ENCODE measurements around the gene TRAP1. TPM values are rescaled to one million over a fixed set of nuclear protein-coding genes. Genes with fewer than 3 reads are reported as not detected.

Gene TRAP1
- total RNA-seq, 4 donors from 2014 or later, result 31.8 to 231 (median 57.1) TPM

DNA sequence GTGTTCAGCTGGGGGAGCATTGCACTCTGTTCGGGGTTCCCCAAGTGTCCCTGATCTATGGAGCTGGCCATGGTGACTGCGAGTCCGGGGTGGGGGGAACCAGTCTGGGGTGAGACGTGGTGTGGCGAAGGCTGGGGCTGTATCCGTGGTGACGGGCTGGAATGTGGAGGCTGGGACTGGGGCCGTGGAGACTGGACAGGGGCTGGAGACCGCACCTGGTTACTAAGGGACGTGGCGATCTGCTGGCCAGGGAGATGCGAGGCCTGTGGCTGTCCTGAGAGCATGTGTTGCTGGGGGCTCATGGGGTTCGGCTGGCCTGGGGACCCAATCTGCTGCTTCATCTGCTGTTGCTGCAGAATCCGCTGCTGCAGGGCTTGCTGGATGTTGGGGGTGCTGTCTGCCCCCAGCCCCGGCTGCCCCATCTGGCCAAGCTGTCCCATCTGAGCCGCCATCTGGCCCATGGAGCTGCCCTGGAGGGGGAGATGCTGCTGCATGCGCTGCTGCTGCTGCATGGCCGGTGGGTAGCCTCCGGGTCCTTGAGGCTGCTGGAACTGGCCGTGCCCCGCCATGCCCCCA, 10.6 kb upstream of the TRAP1 start:
- no peak for DNase-seq
- Histone ChIP-seq H3K9me3 (no peaks in the 10 kb centered on the region), H3K27ac (no peak overlapping the region), H3K4me1 (no peaks in the 10 kb centered on the region), H3K4me3 (no peak overlapping the region), H3K36me3 (peaks cover 0 to 49% (median 22%) of the 10 kb centered on the region in 4 donors), H3K27me3 (no peaks in the 10 kb centered on the region)
- WGBS, 2 donors (ENCODE audit: low coverage in 1 of 2), result 97% methylated on average over 17 of the region's 21 CpGs; no CpG with 5 or more reads in 1 of the 2 donors
- TF ChIP-seq EP300 (IDR thresholded peaks at IDR 0.05; ENCODE audit: low read depth) (no peak), POLR2AphosphoS5 (IDR thresholded peaks at IDR 0.05) (no peak), POLR2A (IDR thresholded peaks at IDR 0.05) (no peak)
- TF ChIP-seq, protein P1, sequence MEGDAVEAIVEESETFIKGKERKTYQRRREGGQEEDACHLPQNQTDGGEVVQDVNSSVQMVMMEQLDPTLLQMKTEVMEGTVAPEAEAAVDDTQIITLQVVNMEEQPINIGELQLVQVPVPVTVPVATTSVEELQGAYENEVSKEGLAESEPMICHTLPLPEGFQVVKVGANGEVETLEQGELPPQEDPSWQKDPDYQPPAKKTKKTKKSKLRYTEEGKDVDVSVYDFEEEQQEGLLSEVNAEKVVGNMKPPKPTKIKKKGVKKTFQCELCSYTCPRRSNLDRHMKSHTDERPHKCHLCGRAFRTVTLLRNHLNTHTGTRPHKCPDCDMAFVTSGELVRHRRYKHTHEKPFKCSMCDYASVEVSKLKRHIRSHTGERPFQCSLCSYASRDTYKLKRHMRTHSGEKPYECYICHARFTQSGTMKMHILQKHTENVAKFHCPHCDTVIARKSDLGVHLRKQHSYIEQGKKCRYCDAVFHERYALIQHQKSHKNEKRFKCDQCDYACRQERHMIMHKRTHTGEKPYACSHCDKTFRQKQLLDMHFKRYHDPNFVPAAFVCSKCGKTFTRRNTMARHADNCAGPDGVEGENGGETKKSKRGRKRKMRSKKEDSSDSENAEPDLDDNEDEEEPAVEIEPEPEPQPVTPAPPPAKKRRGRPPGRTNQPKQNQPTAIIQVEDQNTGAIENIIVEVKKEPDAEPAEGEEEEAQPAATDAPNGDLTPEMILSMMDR (IDR thresholded peaks at IDR 0.05), result no peak
- intact Hi-C loops (cut with DNase I; ENCODE audit: low total_unique reads), result no loop called here
- in situ Hi-C loops (cut with MboI; ENCODE audit: low pct_ligation_motif_present in 1 of 4, low pct_unique_long_range_greater_than_20kb in 1 of 4, low sequenced_read_pairs in 3 of 4), result no loop called here

DNA sequence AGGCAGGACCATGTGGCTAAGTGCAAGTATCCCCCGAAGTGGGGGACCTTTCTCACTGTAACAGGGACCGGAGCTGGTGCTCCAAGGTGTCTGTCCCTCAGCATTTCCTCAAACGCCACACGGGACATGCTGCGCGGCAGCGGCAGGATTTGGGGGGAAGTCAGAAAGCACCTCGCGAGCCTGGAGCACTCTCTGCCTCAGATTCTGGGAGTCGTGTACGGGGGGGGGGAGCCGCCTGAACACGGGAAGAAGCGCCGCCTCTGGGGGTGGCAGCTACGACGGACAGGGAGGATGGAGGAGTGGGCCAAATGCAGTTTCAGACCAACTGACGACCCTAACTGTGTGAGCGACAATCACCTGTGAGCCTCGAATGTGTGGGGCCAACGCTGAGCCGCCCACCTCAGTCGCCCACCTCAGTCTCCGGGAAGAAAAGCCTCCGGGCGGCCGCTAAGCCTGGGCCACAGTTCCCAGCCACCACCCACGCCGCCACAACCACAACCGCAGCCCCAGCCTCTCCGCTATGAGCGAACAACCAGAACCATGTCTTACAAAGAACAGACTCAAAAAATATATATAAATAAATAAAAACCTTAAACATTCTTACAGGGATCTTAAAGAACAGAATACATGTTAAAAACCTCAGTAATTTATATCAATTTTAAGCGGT, 8.8 kb upstream of the TRAP1 start:
- H3K4me3 ChIP-seq, result no peak overlapping the region
- H3K27me3 ChIP-seq, result no peaks in the 10 kb centered on the region
- no peak overlapping the region for H3K27ac ChIP-seq
- H3K4me1 ChIP-seq, result no peaks in the 10 kb centered on the region
- intact Hi-C loops (cut with DNase I; ENCODE audit: low total_unique reads), result no loop called here
- no peaks in the 10 kb centered on the region for H3K9me3 ChIP-seq
- peaks cover 0 to 35% (median 17%) of the 10 kb centered on the region in 4 donors for H3K36me3 ChIP-seq
- TF ChIP-seq POLR2AphosphoS5 (IDR thresholded peaks at IDR 0.05) (no peak), POLR2A (IDR thresholded peaks at IDR 0.05) (no peak)
- no peak for DNase-seq
- in situ Hi-C loops (cut with MboI; ENCODE audit: low pct_ligation_motif_present in 1 of 4, low pct_unique_long_range_greater_than_20kb in 1 of 4, low sequenced_read_pairs in 3 of 4), result no loop called here
- WGBS, 2 donors (ENCODE audit: low coverage in 1 of 2), result 90 to 91% methylated on average over 2 to 32 of the region's 33 CpGs

DNA sequence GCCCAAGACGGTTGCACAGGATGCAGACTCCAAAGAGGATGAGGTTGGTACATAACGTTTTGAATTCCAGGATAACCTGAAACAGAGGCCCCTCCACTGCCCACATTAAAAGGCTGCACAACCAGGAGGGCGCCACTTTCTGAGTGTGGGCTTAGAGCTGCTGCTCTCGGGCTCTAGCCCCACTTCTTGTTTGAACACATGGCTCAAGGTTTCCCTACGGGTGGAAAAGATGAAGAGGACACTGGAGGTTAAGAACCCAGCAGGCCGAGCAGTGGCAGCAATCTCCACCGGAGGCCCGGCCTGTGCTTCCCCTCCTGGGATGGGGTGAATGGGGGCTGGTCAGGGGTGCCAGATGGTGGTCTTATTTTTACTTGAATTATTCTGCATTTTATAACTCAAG, 8.0 kb upstream of the TRAP1 start:
- H3K4me3 ChIP-seq, result no peak overlapping the region
- no peaks in the 10 kb centered on the region for H3K27me3 ChIP-seq
- 81 to 82% methylated on average over 7 to 8 of the region's 8 CpGs for WGBS, 2 donors (ENCODE audit: low coverage in 1 of 2)
- H3K27ac ChIP-seq, result no peak overlapping the region
- peaks cover 0 to 26% (median 13%) of the 10 kb centered on the region in 4 donors for H3K36me3 ChIP-seq
- TF ChIP-seq POLR2AphosphoS5 (IDR thresholded peaks at IDR 0.05), result no peak
- TF ChIP-seq EP300 (IDR thresholded peaks at IDR 0.05; ENCODE audit: low read depth), result no peak
- TF ChIP-seq, protein P1 (IDR thresholded peaks at IDR 0.05), result no peak
- TF ChIP-seq POLR2A (IDR thresholded peaks at IDR 0.05), result no peak
- no peaks in the 10 kb centered on the region for H3K9me3 ChIP-seq
- H3K4me1 ChIP-seq, result no peaks in the 10 kb centered on the region
- intact Hi-C loops (cut with DNase I; ENCODE audit: low total_unique reads) (no loop called here), in situ Hi-C loops (cut with MboI; ENCODE audit: low pct_ligation_motif_present in 1 of 4, low pct_unique_long_range_greater_than_20kb in 1 of 4, low sequenced_read_pairs in 3 of 4) (no loop called here)
- no peak for DNase-seq

DNA sequence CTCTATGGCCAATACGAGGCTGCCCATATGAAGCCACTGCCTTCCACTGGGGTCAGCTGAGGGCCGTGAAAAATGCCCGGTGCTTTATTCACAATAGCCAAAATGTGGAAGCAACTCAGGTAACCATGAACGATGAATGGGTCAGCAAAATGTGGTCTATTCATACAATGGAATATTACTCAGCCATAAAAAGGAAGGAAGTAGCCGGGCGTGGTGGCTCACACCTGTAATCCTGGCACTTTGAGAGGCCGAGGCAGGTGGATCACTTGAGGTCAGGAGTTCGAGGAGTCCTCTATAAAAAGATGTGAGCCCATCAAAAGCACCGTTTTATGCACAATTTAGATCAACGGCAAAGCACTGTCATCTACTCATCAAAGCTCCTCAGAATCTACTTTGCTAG, 5.2 kb upstream of the TRAP1 start:
- in situ Hi-C loops (cut with MboI; ENCODE audit: low pct_ligation_motif_present in 1 of 4, low pct_unique_long_range_greater_than_20kb in 1 of 4, low sequenced_read_pairs in 3 of 4), result no loop called here
- TF ChIP-seq POLR2AphosphoS5 (IDR thresholded peaks at IDR 0.05), result no peak
- peaks cover 2 to 9% (median 6%) of the 10 kb centered on the region in 4 donors for H3K4me1 ChIP-seq
- no peaks in the 10 kb centered on the region for H3K27me3 ChIP-seq
- intact Hi-C loops (cut with DNase I; ENCODE audit: low total_unique reads), result no loop called here
- no peak overlapping the region for H3K4me3 ChIP-seq
- H3K36me3 ChIP-seq, result peaks cover 0 to 1% (median 0%) of the 10 kb centered on the region in 4 donors
- no peak for DNase-seq
- no peak overlapping the region for H3K27ac ChIP-seq
- no peaks in the 10 kb centered on the region for H3K9me3 ChIP-seq
- 73% methylated on average over 7 to 10 of the region's 10 CpGs for WGBS, 2 donors (ENCODE audit: low coverage in 1 of 2)

DNA sequence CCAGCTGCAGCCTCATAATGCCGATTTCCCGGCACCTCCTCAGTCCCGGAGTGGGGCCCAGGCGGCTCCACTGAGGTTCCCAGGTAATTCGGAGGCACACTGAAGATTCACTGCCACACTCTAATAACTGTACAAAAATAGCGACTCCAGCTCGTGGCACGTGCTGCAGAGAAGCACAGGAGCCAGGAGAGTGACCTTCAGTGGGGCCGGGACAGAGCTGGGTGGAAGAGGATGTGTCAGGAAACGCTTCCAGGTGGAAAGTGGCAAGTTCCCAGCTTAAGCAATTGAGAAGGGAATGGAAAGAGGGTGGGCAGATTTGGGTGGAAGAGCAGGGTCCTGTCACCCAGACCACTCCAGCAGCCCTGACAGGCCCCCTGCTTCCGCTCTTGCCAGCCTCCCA, 3.1 kb upstream of the TRAP1 start:
- Histone ChIP-seq H3K9me3 (no peaks in the 10 kb centered on the region), H3K4me3 (no peak overlapping the region), H3K27me3 (no peaks in the 10 kb centered on the region), H3K27ac (no peak overlapping the region), H3K4me1 (peaks cover 5 to 23% (median 13%) of the 10 kb centered on the region in 4 donors), H3K36me3 (no peaks in the 10 kb centered on the region)
- whole genome bisulfite sequencing, 2 donors (ENCODE audit: low coverage in 1 of 2), result 73 to 92% methylated on average over 6 to 11 of the region's 11 CpGs
- in situ Hi-C loops (cut with MboI; ENCODE audit: low pct_ligation_motif_present in 1 of 4, low pct_unique_long_range_greater_than_20kb in 1 of 4, low sequenced_read_pairs in 3 of 4) (no loop called here), intact Hi-C loops (cut with DNase I; ENCODE audit: low total_unique reads) (no loop called here)
- TF ChIP-seq, protein P1 (IDR thresholded peaks at IDR 0.05), result no peak
- TF ChIP-seq POLR2A (IDR thresholded peaks at IDR 0.05) (no peak), POLR2AphosphoS5 (IDR thresholded peaks at IDR 0.05) (no peak), EP300 (IDR thresholded peaks at IDR 0.05; ENCODE audit: low read depth) (no peak)
- no peak for DNase-seq

Data from transverse colon (tissue), 4 donors.